ENCODE measurements around the gene ARHGEF2. TPM values are rescaled to one million over a fixed set of nuclear protein-coding genes. Genes with fewer than 3 reads are reported as not detected.
A peak's percentile ranks its signal among the peaks of the same experiment; 100 is the strongest.

ARHGEF2 gene
- total and polyA plus RNA-seq, 2 of the 13 experiments (the other 11 are each of a cell fraction or from before 2014, with no cell fraction given): 16.1 to 32.1 TPM

GRCh38 chr1:156002188-156002911 is 24.0 kb upstream of the ARHGEF2 start (continued):
- no peak for TF ChIP-seq ZBTB25 (CRISPR knock-in tag; IDR thresholded peaks at IDR 0.05)
- no peak for TF ChIP-seq ZNF230 (CRISPR knock-in tag; IDR thresholded peaks at IDR 0.05)
- no peak for TF ChIP-seq GPN1 (CRISPR knock-in tag; IDR thresholded peaks at IDR 0.05; ENCODE audit: borderline replicate concordance)
- TF ChIP-seq ZNF17 (CRISPR knock-in tag; IDR thresholded peaks at IDR 0.05): no peak
- TF ChIP-seq ZNF652 (CRISPR knock-in tag; IDR thresholded peaks at IDR 0.05; ENCODE audit: borderline replicate concordance, low read depth): peak; percentile 98
- no peak for TF ChIP-seq ZNF639 (CRISPR knock-in tag; conservative IDR thresholded peaks at IDR 0.05)
- TF ChIP-seq TCF7L2 (IDR thresholded peaks at IDR 0.05; ENCODE audit: low read depth, low read length): no peak
- TF ChIP-seq YEATS4 (CRISPR knock-in tag; IDR thresholded peaks at IDR 0.05; ENCODE audit: borderline replicate concordance): no peak
- 0 out of 2 replicates have a peak, but pooled peaks have one; percentile 16 for TF ChIP-seq PPARG (CRISPR knock-in tag; conservative IDR thresholded peaks at IDR 0.05)
- TF ChIP-seq ATF1 (CRISPR knock-in tag; IDR thresholded peaks at IDR 0.05): no peak
- no peak for TF ChIP-seq TAF15 (IDR thresholded peaks at IDR 0.05; ENCODE audit: low read depth, low read length, poor library complexity, severe bottlenecking)
- TF ChIP-seq GATA4 (IDR thresholded peaks at IDR 0.05; ENCODE audit: borderline replicate concordance, low read depth): no peak

Measured in HepG2 (cell line).